Superior temporal gyrus (tissue), 1 donor: ENCODE results near the gene CDK11A.
A peak's percentile ranks its signal among the peaks of the same experiment; 100 is the strongest.

Source experiments
- DNase-seq: peaks from one replicate; pipeline ENCODE4 v3.0.0-alpha.2; 2016; ENCODE audit errors: extremely low spot score

Gene CDK11A

DNA sequence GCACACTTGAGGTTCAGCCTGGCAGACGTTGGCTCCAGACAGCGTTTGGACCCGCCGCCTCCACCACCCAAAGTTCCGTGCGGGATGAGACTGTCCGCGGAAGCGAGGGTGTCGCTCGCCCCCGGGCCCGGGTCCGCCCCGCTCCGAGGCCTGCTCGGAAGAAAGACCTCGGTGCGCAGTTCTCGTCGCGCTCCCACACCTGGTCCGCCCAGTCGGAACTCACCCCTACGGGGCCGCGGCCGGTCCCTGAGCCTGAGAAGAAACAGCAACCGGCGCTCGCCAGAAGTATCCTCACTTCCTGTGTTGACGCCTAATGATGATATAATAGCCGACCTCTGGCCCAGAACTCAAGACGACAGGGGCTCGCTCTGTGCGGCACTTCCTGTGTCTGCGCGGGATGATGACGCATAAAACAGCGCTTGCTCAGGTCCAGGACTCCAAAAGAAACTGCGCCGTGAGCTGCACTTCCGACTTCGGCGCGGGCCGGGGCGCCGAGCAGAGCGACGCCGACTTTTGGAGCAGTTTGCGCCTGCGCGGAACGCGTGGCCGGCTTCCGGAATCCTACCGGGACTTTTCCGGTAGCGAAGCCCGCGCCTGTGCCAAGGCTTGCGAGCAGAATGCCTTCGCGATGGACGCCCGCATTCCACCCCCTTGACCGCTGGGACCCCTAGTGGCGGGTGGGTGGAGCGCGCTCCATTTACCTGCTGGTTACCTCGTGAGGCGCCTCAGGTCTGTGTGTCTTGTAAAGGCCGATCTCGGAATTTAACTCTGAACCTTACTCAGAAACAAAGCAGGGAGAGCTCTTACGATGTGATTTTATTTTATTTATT is at the start of gene CDK11A:
Gene CDK11A, minus strand, starts transcription at position 323 of the 830 bp plus-strand sequence. CDS start 1,539 bp downstream, outside the sequence.
- peak; percentile 99 for DNase-seq

- DNase-seq: no peak
Measured at GRCh38 chr1:1773874-1774273, 49.7 kb upstream of the CDK11A start.

GRCh38 chr1:1771096-1771495 is 46.9 kb upstream of the CDK11A start:
- DNase-seq: no peak

DNA sequence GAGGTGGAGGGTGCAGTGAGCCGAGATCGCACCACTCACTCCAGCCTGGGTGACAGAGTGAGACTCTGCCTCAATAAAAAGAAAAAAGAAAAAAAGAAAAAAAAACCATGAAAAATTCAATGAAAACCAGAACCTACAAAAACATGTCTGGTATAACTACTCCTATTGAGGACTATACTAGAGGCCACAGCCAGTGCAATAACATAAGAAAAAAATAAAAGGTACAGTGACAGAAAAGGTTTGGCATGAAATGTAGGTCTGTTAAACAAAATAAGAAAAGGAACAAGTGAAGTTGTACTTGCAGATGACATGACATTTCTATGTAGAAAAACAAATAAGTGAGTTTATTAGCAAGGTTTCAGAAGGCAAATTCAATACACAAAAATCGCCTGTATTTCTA is 45.9 kb upstream of the CDK11A start:
- no peak for DNase-seq

DNA sequence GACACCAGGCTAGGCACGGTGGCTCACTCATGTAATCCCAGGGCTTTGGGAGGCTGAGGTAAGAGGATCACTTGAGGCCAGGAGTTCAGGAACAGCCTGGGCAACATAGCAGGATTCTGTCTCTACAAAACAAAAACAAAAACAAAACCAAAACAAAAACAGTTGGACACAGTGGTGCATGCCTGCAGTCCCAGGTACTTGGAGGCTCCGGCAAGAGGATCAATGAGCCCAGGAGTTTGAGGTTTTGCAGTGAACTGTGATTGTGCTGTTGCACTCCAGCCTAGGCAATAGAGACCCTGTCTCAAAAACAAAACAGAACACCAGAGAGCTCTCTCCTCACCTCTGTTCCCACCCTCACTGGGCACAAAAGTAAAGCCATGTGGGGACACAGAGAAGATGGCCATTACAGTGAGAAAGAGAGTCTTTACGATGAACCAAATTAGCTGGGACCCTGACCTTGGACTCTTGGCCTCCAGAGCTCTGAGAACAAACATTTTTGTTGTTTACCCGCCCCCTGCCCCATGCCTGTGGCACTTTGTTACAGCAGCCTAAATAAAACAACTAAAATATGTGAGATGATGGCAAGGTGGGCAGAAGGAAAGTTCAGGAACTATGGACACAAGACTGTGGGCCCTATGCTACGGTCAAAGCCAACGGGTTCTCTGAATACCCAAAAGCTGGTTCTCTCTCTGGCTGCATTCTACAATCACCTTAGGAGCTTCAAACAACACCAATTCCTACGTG is 44.3 kb upstream of the CDK11A start:
- no peak for DNase-seq

- DNase-seq: no peak
Measured at GRCh38 chr1:1764876-1765470, 40.8 kb upstream of the CDK11A start.

- peak; percentile 69 for DNase-seq
Measured at GRCh38 chr1:1763657-1764621, 39.8 kb upstream of the CDK11A start.

DNA sequence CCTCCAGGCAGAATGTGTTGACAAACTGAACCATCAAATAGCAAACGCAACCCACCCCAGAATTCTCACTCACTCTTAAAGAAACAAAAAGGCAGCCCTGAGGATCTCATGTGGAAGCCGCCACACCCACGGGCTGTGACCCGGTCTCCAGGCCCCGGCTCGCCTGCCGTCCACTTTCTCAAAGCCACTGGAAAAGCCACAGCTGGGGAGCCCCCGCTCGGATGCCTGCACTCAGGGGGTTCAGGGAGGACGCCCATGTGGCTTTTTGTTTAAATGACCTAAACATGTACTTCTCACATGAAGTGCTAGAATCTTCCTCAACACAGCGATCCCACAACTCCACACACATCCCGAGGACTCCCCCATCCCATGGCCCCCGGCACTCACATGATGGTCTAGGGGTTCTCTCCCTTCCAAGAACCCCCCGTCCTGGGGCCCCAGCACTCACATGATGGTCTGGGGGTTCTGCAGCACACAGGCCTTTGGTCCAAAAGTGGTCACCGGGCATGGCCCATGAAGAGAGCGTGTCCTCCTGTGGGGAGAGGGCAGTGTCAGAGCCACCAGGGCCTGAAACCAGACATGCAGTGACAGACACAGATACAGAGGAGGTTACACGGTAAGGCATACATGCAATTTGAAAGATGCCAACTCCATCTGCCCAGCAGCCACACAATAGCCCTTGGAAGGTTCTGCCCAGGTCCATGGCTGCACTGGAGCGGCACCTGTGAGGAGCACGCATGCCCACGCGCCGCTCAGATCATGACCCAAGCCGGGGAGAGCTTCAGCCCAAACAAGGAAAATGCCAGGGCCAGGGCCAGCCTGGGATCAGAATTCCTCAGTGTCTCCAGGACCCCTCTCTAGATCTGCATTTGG is 37.6 kb upstream of the CDK11A start:
- no peak for DNase-seq

DNA sequence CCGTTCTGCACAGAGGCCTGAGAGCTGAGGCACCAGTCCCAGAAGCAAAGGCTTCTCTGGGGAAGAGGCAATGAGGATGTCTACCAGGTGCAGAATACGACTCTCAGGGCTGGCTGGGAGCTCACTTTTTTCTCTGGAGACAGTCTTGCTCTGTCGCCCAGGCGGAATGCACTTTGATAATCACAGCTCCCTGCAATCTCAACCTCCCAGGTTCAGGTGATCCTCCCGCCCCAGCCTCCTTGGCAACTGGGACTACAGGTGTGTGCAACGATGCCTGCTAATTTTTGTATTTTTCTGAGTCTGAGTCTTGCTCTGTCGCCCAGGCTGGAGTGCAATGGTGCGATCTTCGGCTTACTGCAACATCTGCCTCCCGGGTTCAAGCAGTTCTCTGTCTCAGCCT is 36.6 kb upstream of the CDK11A start:
- DNase-seq: no peak

DNA sequence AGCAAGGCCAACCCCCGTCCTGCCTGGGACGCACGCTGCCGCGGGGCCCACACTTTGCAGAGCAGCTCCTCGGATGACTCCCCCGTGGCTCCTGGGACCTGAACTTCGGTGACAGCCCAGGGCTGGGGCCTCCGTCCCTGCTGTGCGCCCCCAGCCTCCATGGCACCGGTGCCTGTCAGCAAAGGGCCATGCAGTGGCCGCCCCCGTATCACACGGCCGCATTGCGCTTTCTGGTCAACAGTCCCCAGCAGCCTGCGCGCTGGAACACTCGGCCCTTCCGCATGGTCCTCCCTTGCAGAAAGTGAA is 36.1 kb upstream of the CDK11A start:
- no peak for DNase-seq

DNA sequence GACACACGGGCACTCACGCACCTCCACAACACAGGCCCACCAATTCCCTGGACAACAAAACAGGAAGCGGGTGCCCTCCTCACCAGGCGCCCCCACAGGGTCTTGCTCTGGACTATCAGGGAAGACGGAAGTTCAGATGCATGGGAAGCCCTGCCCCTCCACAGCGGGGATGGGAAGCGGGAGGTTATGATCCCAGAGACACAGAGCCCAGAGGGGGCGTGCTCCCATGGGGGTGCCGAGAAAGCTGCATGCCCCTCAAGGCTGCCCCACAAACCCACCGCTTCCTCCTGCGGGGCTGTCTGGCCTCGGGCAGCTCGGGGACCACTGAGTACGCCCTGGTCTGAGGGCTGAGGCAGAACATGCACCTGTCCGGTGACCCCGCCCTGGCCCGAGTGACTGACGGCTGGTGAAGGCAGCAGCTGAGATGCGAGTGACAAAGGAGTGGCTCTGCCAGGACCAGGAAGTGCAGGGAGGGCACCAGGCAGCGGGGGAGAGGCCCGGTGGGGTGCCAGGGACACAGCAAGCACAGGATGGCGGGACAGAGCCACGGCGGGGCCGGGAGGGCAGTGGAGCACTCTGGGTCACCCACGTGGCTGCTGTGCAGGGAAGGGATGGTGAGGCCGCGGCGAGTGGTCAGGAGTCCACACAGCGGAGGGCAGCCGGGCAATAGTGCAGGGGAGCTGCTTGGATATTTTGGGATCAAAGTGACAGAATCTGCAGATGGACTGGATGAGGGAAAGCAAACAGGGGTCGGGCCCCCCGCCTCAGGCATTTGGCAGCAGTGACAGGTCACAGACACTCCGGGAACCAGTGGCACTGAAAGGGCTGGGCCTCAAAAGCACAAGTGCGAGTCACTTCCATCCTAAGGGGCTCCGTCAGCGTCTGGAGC is 35.5 kb upstream of the CDK11A start:
- no peak for DNase-seq

DNA sequence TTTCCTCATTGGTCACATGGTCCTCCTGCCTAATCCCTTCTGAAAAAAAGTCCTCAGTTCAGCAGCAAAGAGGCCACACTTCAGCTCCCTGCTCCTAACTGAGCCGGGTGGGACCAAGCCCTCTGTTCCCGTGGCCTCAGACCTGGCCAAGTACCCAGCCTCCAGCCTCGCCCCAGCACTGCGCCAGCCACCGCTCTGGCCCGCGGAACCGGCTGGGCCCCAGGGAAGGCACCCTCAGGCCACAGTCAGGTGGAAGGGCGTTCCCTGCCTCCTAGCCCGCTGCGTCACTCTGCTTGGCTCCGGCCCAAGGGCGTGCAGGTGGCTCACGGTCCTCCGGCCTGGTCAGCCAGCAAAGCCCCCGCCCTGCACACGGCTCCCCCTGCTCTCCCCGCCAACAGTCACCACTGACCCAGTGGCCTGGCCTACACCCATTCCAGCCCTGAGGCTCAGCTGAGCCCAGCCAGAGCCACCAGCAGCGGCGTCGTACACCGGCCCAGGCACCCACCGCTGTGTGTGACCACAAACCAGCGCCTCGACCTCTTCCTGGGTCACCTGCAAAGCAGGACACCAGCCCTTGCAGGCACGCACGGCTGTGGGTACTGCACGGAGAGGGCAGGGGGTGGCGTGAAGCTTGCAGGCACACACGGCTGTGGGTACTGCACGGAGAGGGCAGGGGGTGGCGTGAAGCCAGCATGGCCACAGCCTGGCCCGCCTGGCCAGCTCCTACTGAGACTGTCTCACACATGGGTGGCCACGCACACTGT is 34.7 kb upstream of the CDK11A start:
- DNase-seq: no peak

GRCh38 chr1:1758059-1758621 is 34.0 kb upstream of the CDK11A start:
- DNase-seq: no peak

- no peak for DNase-seq
Measured at GRCh38 chr1:1757422-1758058, 33.4 kb upstream of the CDK11A start.

- DNase-seq: no peak
Measured at GRCh38 chr1:1756661-1757421, 32.7 kb upstream of the CDK11A start.

- no peak for DNase-seq
Measured at GRCh38 chr1:1755852-1756251, 31.7 kb upstream of the CDK11A start.

DNA sequence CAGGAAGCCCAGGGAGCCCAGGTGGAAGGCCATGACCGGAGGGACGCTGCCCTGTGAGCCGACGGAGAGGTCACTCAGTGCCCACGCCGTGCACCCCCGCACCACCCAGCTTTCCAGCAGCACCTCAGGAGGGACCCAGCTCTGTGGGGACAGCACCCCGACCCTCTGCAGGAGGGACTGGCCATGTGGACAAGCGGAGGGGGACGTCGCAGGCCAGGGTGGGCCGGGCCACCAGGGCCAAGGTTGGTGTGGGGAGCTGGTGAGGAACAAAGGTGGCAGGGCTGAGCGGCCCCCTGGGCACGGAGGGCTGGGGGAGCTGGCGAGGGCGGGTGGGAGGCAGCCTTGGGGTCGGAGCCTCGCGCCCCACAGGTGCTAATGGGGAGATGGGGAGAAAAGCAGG is 31.3 kb upstream of the CDK11A start:
- DNase-seq: no peak
